ENCODE measurements around the gene PDE3A. TPM values are rescaled to one million over a fixed set of nuclear protein-coding genes. Genes with fewer than 3 reads are reported as not detected.

Gene PDE3A
- total RNA-seq, 1 experiment from 2014 or later: 0.58 TPM

DNA sequence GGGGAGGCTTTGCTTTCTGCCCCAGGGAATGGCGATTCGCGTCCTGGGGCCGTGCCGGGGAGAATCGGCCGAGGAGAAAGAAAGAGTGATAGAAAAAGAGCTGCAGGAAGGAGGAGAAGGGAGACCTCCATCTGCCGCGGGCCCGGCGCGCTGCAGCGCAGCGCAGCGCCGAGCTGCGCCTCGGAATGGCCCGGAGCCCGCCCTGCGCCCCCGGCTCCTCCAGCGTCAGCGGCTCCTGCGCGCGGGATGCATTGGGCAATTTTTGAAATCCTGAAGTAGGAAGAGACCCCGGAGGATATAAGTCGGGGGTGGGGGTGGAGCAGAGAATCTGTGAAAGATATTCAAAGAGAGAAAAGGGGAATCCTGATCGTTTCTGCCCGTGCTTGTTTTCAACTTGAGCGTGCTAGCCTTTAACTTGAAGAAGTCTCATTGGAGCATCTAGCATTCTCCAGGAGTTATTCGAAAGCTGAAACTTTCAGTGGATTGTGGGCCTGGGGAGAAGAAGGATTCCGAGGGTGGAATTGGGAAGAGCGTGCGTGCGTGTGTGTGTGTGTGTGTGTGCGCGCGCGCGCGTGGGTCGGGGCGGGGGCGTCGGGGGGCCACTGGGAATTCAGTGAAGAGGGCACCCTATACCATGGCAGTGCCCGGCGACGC lies 441 bp downstream of the PDE3A start:
- H3K27me3 ChIP-seq (ENCODE audit: low read length): peaks cover 67% of the 10 kb centered on the region
- H3K79me2 ChIP-seq (ENCODE audit: low read length): no peaks in the 10 kb centered on the region
- TF ChIP-seq EZH2 (IDR thresholded peaks at IDR 0.05; ENCODE audit: low read length, unreplicated experiment): peak; percentile 48
- TF ChIP-seq EZH2phosphoT487 (IDR thresholded peaks at IDR 0.05; ENCODE audit: borderline replicate concordance, low read length): peak; percentile 39; the same call in 1 of the 2 replicates
- TF ChIP-seq, protein P1, sequence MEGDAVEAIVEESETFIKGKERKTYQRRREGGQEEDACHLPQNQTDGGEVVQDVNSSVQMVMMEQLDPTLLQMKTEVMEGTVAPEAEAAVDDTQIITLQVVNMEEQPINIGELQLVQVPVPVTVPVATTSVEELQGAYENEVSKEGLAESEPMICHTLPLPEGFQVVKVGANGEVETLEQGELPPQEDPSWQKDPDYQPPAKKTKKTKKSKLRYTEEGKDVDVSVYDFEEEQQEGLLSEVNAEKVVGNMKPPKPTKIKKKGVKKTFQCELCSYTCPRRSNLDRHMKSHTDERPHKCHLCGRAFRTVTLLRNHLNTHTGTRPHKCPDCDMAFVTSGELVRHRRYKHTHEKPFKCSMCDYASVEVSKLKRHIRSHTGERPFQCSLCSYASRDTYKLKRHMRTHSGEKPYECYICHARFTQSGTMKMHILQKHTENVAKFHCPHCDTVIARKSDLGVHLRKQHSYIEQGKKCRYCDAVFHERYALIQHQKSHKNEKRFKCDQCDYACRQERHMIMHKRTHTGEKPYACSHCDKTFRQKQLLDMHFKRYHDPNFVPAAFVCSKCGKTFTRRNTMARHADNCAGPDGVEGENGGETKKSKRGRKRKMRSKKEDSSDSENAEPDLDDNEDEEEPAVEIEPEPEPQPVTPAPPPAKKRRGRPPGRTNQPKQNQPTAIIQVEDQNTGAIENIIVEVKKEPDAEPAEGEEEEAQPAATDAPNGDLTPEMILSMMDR (conservative IDR thresholded peaks at IDR 0.05; ENCODE audit: low read depth, low read length): no peak
- H3K9me3 ChIP-seq (ENCODE audit: low read length): no peaks in the 10 kb centered on the region
- peak overlapping the region; percentile 70 for H2AFZ ChIP-seq (ENCODE audit: low read length)
- no TSS peak for BruUV-seq (replicated peaks)
- intact Hi-C loops (cut with micrococcal nuclease): no loop called here
- H4K20me1 ChIP-seq (ENCODE audit: low read length): no peaks in the 10 kb centered on the region
- POLR2A ChIA-PET (ENCODE audit: unreplicated experiment): interaction anchor here (0.6 kb wide), 1 partner anchor 158 kb away, joined by 4 read pairs; no protein-coding TSS in a partner anchor
- H3K4me1 ChIP-seq (ENCODE audit: insufficient read depth, low read length): no peaks in the 10 kb centered on the region
- CTCF ChIA-PET: no interaction called here
- H3K9me2 ChIP-seq (replicated peaks; ENCODE audit: low read length): no peaks in the 10 kb centered on the region
- H3K36me3 ChIP-seq (ENCODE audit: low read depth, low read length): no peaks in the 10 kb centered on the region
- H3F3A ChIP-seq (ENCODE audit: low read length, unreplicated experiment): no peaks in the 10 kb centered on the region
- peak overlapping the region; percentile 86 for H3K4me2 ChIP-seq (ENCODE audit: low read length)
- H3K4me3 ChIP-seq (ENCODE audit: low read length): peak overlapping the region; percentile 67
- DNase-seq: no peak
- peak overlapping the region; percentile 83 for H3K9ac ChIP-seq (ENCODE audit: low read length)
- ATAC-seq: peak; percentile 25
- peak overlapping the region; percentile 66 for H3K27ac ChIP-seq (ENCODE audit: low read length)

DNA sequence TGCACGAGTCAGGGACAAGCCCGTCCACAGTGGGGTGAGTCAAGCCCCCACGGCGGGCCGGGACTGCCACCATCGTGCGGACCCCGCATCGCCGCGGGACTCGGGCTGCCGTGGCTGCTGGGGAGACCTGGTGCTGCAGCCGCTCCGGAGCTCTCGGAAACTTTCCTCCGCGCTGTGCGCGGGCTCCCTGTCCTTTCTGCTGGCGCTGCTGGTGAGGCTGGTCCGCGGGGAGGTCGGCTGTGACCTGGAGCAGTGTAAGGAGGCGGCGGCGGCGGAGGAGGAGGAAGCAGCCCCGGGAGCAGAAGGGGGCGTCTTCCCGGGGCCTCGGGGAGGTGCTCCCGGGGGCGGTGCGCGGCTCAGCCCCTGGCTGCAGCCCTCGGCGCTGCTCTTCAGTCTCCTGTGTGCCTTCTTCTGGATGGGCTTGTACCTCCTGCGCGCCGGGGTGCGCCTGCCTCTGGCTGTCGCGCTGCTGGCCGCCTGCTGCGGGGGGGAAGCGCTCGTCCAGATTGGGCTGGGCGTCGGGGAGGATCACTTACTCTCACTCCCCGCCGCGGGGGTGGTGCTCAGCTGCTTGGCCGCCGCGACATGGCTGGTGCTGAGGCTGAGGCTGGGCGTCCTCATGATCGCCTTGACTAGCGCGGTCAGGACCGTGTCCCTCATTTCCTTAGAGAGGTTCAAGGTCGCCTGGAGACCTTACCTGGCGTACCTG lies 1.1 kb downstream of the PDE3A start:
- H3K27me3 ChIP-seq (ENCODE audit: low read length): peaks cover 68% of the 10 kb centered on the region
- H3K9me2 ChIP-seq (replicated peaks; ENCODE audit: low read length): no peaks in the 10 kb centered on the region
- TF ChIP-seq EZH2 (IDR thresholded peaks at IDR 0.05; ENCODE audit: low read length, unreplicated experiment) (peak; percentile 22), EZH2phosphoT487 (IDR thresholded peaks at IDR 0.05; ENCODE audit: borderline replicate concordance, low read length) (no peak)
- ChIA-PET POLR2A (ENCODE audit: unreplicated experiment) (no interaction called here), CTCF (no interaction called here)
- H3K4me3 ChIP-seq (ENCODE audit: low read length): peak overlapping the region; percentile 67
- peak overlapping the region; percentile 83 for H3K9ac ChIP-seq (ENCODE audit: low read length)
- H3K4me2 ChIP-seq (ENCODE audit: low read length): peak overlapping the region; percentile 86
- no peaks in the 10 kb centered on the region for H3K79me2 ChIP-seq (ENCODE audit: low read length)
- no peaks in the 10 kb centered on the region for H3K36me3 ChIP-seq (ENCODE audit: low read depth, low read length)
- H4K20me1 ChIP-seq (ENCODE audit: low read length): no peaks in the 10 kb centered on the region
- H3K27ac ChIP-seq (ENCODE audit: low read length): peak overlapping the region; percentile 66; the same call in 1 of the 2 replicates
- no peaks in the 10 kb centered on the region for H3K9me3 ChIP-seq (ENCODE audit: low read length)
- BruUV-seq (replicated peaks): no TSS peak
- DNase-seq (no peak), ATAC-seq (peak; percentile 65)
- no peaks in the 10 kb centered on the region for H3F3A ChIP-seq (ENCODE audit: low read length, unreplicated experiment)
- H3K4me1 ChIP-seq (ENCODE audit: insufficient read depth, low read length): no peaks in the 10 kb centered on the region
- intact Hi-C loops (cut with micrococcal nuclease): loop anchor here (5.0 kb wide), 1 partner anchor 242 kb away; no protein-coding TSS in a partner anchor
- H2AFZ ChIP-seq (ENCODE audit: low read length): 0 out of 2 replicates have a peak overlapping the region, but pooled peaks have one; percentile 30

DNA sequence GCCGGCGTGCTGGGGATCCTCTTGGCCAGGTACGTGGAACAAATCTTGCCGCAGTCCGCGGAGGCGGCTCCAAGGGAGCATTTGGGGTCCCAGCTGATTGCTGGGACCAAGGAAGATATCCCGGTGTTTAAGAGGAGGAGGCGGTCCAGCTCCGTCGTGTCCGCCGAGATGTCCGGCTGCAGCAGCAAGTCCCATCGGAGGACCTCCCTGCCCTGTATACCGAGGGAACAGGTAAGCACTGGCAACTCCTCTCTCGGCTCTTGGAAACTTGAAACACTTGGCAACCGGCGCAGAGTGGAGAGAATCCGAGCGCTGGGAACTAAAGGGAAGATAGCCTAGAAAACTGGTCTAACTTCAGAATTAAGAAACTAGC lies 1.7 kb downstream of the PDE3A start:
- TF ChIP-seq EZH2phosphoT487 (IDR thresholded peaks at IDR 0.05; ENCODE audit: borderline replicate concordance, low read length): no peak
- no peak for TF ChIP-seq EZH2 (IDR thresholded peaks at IDR 0.05; ENCODE audit: low read length, unreplicated experiment)
- TF ChIP-seq, protein P1 (conservative IDR thresholded peaks at IDR 0.05; ENCODE audit: low read depth, low read length): no peak
- intact Hi-C loops (cut with micrococcal nuclease): loop anchor here (5.0 kb wide), 1 partner anchor 243 kb away; no protein-coding TSS in a partner anchor
- ATAC-seq: no peak
- Histone ChIP-seq H2AFZ (ENCODE audit: low read length) (0 out of 2 replicates have a peak overlapping the region, but pooled peaks have one; percentile 30), H4K20me1 (ENCODE audit: low read length) (no peaks in the 10 kb centered on the region), H3K9me2 (replicated peaks; ENCODE audit: low read length) (no peaks in the 10 kb centered on the region), H3K9me3 (ENCODE audit: low read length) (no peaks in the 10 kb centered on the region), H3K36me3 (ENCODE audit: low read depth, low read length) (no peaks in the 10 kb centered on the region), H3K27ac (ENCODE audit: low read length) (no peak overlapping the region), H3K4me3 (ENCODE audit: low read length) (peak overlapping the region; percentile 67), H3K27me3 (ENCODE audit: low read length) (peaks cover 68% of the 10 kb centered on the region), H3K79me2 (ENCODE audit: low read length) (no peaks in the 10 kb centered on the region), H3F3A (ENCODE audit: low read length, unreplicated experiment) (no peaks in the 10 kb centered on the region), H3K4me1 (ENCODE audit: insufficient read depth, low read length) (no peaks in the 10 kb centered on the region), H3K9ac (ENCODE audit: low read length) (peak overlapping the region; percentile 83), H3K4me2 (ENCODE audit: low read length) (peak overlapping the region; percentile 86)
- BruUV-seq (replicated peaks): TSS peak; percentile 48
- POLR2A ChIA-PET (ENCODE audit: unreplicated experiment): no interaction called here
- no peak for DNase-seq
- CTCF ChIA-PET: no interaction called here

Data from PC-3 (cell line).